Measurements from ENCODE around the gene SIRPB2. TPM values are rescaled to one million over a fixed set of nuclear protein-coding genes. Genes with fewer than 3 reads are reported as not detected.

The SIRPB2 gene
- total and polyA plus RNA-seq, 2 donors (not counting 3 experiments of a cell fraction or from before 2014, with no cell fraction given): 9.5 to 19.7 TPM

DNA sequence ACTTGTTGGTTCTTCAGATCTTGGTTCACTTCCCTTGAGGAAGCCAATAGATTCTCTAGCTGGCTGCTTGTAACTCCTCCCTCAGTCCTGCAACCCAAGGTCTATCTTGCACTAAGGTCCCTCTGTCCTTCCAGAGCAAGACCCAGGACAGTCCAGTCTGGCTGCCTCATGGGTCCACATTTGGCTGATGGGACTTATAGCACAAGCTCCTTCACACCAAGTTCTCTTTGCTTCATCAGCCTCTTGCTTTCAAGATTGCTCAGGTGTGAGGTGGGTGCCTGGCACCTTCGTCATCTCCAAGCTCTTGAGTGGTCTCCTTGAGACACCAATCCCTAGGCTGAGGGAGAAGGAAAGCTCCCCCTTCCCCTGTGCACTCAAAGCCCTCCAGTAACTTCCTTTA is 52.9 kb downstream of the SIRPB2 start:
- FAIRE-seq (no peak), DNase-seq (ENCODE audit: low read depth, low spot score) (no peak)
- ChIA-PET CTCF (interaction anchor here (0.8 to 5.5 kb wide), 21 partner anchors 21 to 230 kb away, joined by 3 to 107 read pairs (median 4); partner anchors contain the start of gene FKBP1A), POLR2A (interaction anchor here (0.9 kb wide), 1 partner anchor 47 kb away, joined by 3 read pairs; no protein-coding TSS in a partner anchor)
- Histone ChIP-seq H3K9ac (replicated peaks; ENCODE audit: extremely low read depth, insufficient read depth, low read length) (no peak overlapping the region), H3K4me3 (replicated peaks in 1 of 3; ENCODE audit: insufficient read depth in 1 of 3, low read depth in 1 of 3, low read length in 3 of 3) (no peak overlapping the region), H2AFZ (ENCODE audit: low read depth, low read length) (no peak overlapping the region), H3K27ac (ENCODE audit: insufficient read depth, low read depth, low read length) (no peak overlapping the region), H3K4me1 (ENCODE audit: control insufficient read depth, extremely low read depth, insufficient read depth, low read length) (peaks cover 18% of the 10 kb centered on the region), H3K27me3 (ENCODE audit: control insufficient read depth in 2 of 2, insufficient read depth in 2 of 2, low read length in 2 of 2) (no peaks in the 10 kb centered on the region), H4K20me1 (replicated peaks; ENCODE audit: control insufficient read depth, extremely low read depth, insufficient read depth, low read length) (no peaks in the 10 kb centered on the region), H3K79me2 (ENCODE audit: control insufficient read depth, insufficient read depth, low read length) (no peaks in the 10 kb centered on the region), H3K9me3 (replicated peaks; ENCODE audit: control insufficient read depth, insufficient read depth, low read length) (no peaks in the 10 kb centered on the region), H3K9me1 (replicated peaks; ENCODE audit: control insufficient read depth, extremely low read depth, insufficient read depth, low read length) (no peaks in the 10 kb centered on the region), H3K4me2 (ENCODE audit: insufficient read depth, low read length) (no peak overlapping the region), H3K36me3 (ENCODE audit: control insufficient read depth in 2 of 2, extremely low read depth in 1 of 2, insufficient read depth in 2 of 2, low read length in 2 of 2) (peaks cover 3 to 10% of the 10 kb centered on the region in 2 experiments)
- no TSS peak for BruUV-seq (replicated peaks)
- intact Hi-C loops (cut with micrococcal nuclease): no loop called here
- dilution Hi-C loops (cut with MboI; ENCODE audit: extremely low pct_ligation_motif_present, low sequenced_read_pairs): loop anchor here (25.0 kb wide), 1 partner anchor 126 kb away; no protein-coding TSS in a partner anchor
- TF ChIP-seq FOS (IDR thresholded peaks at IDR 0.05; ENCODE audit: borderline replicate concordance, insufficient read depth, low read length): no peak
- no peak for TF ChIP-seq JUN (IDR thresholded peaks at IDR 0.05; ENCODE audit: borderline replicate concordance, insufficient read depth, insufficient read length, low read depth)
- no peak for TF ChIP-seq EZH2 (IDR thresholded peaks at IDR 0.05; ENCODE audit: borderline replicate concordance, low read depth, low read length, severe bottlenecking)
- TF ChIP-seq, protein P1, sequence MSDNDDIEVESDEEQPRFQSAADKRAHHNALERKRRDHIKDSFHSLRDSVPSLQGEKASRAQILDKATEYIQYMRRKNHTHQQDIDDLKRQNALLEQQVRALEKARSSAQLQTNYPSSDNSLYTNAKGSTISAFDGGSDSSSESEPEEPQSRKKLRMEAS (IDR thresholded peaks at IDR 0.05; ENCODE audit: insufficient read depth, insufficient read length): no peak
- no peak for TF ChIP-seq GATA2 (IDR thresholded peaks at IDR 0.05; ENCODE audit: insufficient read depth, insufficient read length, low read depth, low read length)
- TF ChIP-seq, protein P2, sequence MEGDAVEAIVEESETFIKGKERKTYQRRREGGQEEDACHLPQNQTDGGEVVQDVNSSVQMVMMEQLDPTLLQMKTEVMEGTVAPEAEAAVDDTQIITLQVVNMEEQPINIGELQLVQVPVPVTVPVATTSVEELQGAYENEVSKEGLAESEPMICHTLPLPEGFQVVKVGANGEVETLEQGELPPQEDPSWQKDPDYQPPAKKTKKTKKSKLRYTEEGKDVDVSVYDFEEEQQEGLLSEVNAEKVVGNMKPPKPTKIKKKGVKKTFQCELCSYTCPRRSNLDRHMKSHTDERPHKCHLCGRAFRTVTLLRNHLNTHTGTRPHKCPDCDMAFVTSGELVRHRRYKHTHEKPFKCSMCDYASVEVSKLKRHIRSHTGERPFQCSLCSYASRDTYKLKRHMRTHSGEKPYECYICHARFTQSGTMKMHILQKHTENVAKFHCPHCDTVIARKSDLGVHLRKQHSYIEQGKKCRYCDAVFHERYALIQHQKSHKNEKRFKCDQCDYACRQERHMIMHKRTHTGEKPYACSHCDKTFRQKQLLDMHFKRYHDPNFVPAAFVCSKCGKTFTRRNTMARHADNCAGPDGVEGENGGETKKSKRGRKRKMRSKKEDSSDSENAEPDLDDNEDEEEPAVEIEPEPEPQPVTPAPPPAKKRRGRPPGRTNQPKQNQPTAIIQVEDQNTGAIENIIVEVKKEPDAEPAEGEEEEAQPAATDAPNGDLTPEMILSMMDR (IDR thresholded peaks at IDR 0.05; ENCODE audit: extremely low read depth in 1 of 2, insufficient read depth in 1 of 2, low read depth in 1 of 2, low read length in 2 of 2): no peak
- no peak for TF ChIP-seq POLR2A (IDR thresholded peaks at IDR 0.05; ENCODE audit: low read depth, low read length)
- no peak for TF ChIP-seq POLR2AphosphoS5 (IDR thresholded peaks at IDR 0.05; ENCODE audit: insufficient read depth, low read depth, low read length)
- TF ChIP-seq MYC (IDR thresholded peaks at IDR 0.05; ENCODE audit: low read depth, low read length): no peak

All from endothelial cell of umbilical vein (primary cell).